ENCODE results near the gene SEMA7A. TPM values are rescaled to one million over a fixed set of nuclear protein-coding genes. Genes with fewer than 3 reads are reported as not detected.

SEMA7A gene
- total RNA-seq, 1 experiment from 2014 or later: 38.1 TPM

DNA sequence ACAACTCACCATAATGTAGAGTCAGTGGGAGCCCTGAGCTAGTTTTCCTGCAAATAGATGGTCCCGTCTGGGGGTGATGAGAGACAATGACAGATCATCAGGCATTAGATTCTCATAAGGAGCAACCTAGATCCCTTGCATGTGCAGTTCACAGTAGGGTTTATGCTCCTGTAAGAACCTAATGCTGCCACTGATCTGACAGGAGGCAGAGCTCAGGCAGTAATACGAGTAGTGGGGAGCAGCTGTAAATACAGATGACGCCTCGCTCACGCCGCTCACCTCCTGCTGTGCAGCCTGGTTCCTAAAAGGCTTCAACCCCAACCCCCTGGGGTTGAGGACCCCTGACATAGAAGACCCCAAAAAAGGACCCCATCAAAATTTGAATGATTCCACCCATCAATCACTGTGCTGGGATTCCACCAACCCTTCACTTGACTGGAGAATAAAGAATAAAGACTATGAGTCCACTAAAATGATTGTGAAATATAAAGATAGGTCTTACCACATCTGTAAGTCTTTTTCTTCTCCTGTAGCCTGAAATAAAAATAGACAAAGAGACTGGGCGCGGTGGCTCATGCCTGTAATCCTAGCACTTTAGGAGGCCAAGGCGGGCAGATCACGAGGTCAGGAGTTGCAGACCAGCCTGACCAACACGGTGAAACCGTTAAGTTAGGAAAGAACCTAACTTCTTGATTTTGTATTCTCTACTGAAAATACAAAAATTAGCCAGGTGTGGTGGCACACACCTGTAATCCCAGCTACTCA lies 37.1 kb upstream of the SEMA7A start:
- DNase-seq: no peak
- H3K9me3 Mint-ChIP-seq (ENCODE audit: unreplicated experiment): no peaks in the 10 kb centered on the region
- no peaks in the 10 kb centered on the region for H3K4me1 Mint-ChIP-seq (ENCODE audit: low read depth, unreplicated experiment)
- Histone ChIP-seq H3K4me1 (no peaks in the 10 kb centered on the region), H3K36me3 (ENCODE audit: control insufficient read depth, insufficient read depth, low read length) (no peaks in the 10 kb centered on the region), H3K9me3 (no peaks in the 10 kb centered on the region), H3K4me3 (ENCODE audit: low read depth, low read length) (no peak overlapping the region), H3K27me3 (replicated peaks; ENCODE audit: control insufficient read depth, insufficient read depth, low read length) (no peaks in the 10 kb centered on the region)
- TF ChIP-seq CTCF (IDR thresholded peaks at IDR 0.05; ENCODE audit: insufficient read depth in 1 of 2, low read depth in 1 of 2, low read length in 1 of 2, severe bottlenecking in 1 of 2, unreplicated experiment in 1 of 2): no peak
- no peak overlapping the region for H3K4me3 Mint-ChIP-seq (ENCODE audit: unreplicated experiment)
- intact Hi-C loops (cut with micrococcal nuclease; ENCODE audit: unreplicated experiment): no loop called here
- CTCF ChIA-PET: no interaction called here
- POLR2A ChIA-PET: no interaction called here
- no peaks in the 10 kb centered on the region for H3K27me3 Mint-ChIP-seq (ENCODE audit: insufficient read depth, unreplicated experiment)
- BruUV-seq (replicated peaks): no TSS peak
- peaks cover 19% of the 10 kb centered on the region for H3K36me3 Mint-ChIP-seq (ENCODE audit: insufficient read depth, unreplicated experiment)
- no peak overlapping the region for H3K27ac Mint-ChIP-seq (ENCODE audit: unreplicated experiment)

GRCh38 chr15:74468341-74469032 lies 34.7 kb upstream of the SEMA7A start:
- Histone ChIP-seq H3K4me1 (no peaks in the 10 kb centered on the region), H3K36me3 (ENCODE audit: control insufficient read depth, insufficient read depth, low read length) (no peaks in the 10 kb centered on the region), H3K27me3 (replicated peaks; ENCODE audit: control insufficient read depth, insufficient read depth, low read length) (no peaks in the 10 kb centered on the region), H3K9me3 (no peaks in the 10 kb centered on the region), H3K4me3 (ENCODE audit: low read depth, low read length) (no peak overlapping the region)
- Mint-ChIP-seq H3K9me3 (ENCODE audit: unreplicated experiment) (peaks cover 9% of the 10 kb centered on the region), H3K36me3 (ENCODE audit: insufficient read depth, unreplicated experiment) (peaks cover 19% of the 10 kb centered on the region), H3K4me3 (ENCODE audit: unreplicated experiment) (no peak overlapping the region), H3K4me1 (ENCODE audit: low read depth, unreplicated experiment) (peaks cover 2% of the 10 kb centered on the region), H3K27me3 (ENCODE audit: insufficient read depth, unreplicated experiment) (no peaks in the 10 kb centered on the region), H3K27ac (ENCODE audit: unreplicated experiment) (no peak overlapping the region)
- no TSS peak for BruUV-seq (replicated peaks)
- DNase-seq: no peak
- intact Hi-C loops (cut with micrococcal nuclease; ENCODE audit: unreplicated experiment): no loop called here
- ChIA-PET POLR2A (no interaction called here), CTCF (no interaction called here)
- TF ChIP-seq CTCF (IDR thresholded peaks at IDR 0.05; ENCODE audit: insufficient read depth in 1 of 2, low read depth in 1 of 2, low read length in 1 of 2, severe bottlenecking in 1 of 2, unreplicated experiment in 1 of 2): no peak

GRCh38 chr15:74466570-74466969 lies 32.8 kb upstream of the SEMA7A start:
- intact Hi-C loops (cut with micrococcal nuclease; ENCODE audit: unreplicated experiment): no loop called here
- H3K27me3 ChIP-seq (replicated peaks; ENCODE audit: control insufficient read depth, insufficient read depth, low read length): no peaks in the 10 kb centered on the region
- Mint-ChIP-seq H3K27ac (ENCODE audit: unreplicated experiment) (no peak overlapping the region), H3K4me1 (ENCODE audit: low read depth, unreplicated experiment) (peaks cover 13% of the 10 kb centered on the region), H3K4me3 (ENCODE audit: unreplicated experiment) (no peak overlapping the region), H3K27me3 (ENCODE audit: insufficient read depth, unreplicated experiment) (no peaks in the 10 kb centered on the region), H3K9me3 (ENCODE audit: unreplicated experiment) (peaks cover 9% of the 10 kb centered on the region), H3K36me3 (ENCODE audit: insufficient read depth, unreplicated experiment) (peaks cover 20% of the 10 kb centered on the region)
- no peak for DNase-seq
- CTCF ChIA-PET: no interaction called here
- TF ChIP-seq CTCF (IDR thresholded peaks at IDR 0.05; ENCODE audit: insufficient read depth in 1 of 2, low read depth in 1 of 2, low read length in 1 of 2, severe bottlenecking in 1 of 2, unreplicated experiment in 1 of 2): no peak
- BruUV-seq (replicated peaks): no TSS peak
- no peak overlapping the region for H3K4me3 ChIP-seq (ENCODE audit: low read depth, low read length)
- POLR2A ChIA-PET: no interaction called here
- peaks cover 12% of the 10 kb centered on the region; the same call in 1 of the 2 replicates for H3K4me1 ChIP-seq
- no peaks in the 10 kb centered on the region for H3K36me3 ChIP-seq (ENCODE audit: control insufficient read depth, insufficient read depth, low read length)
- H3K9me3 ChIP-seq: no peaks in the 10 kb centered on the region

Data from Caco-2 (cell line).